Mucosa of descending colon (tissue), 3 donors: ENCODE data around the gene TMEM176A. TPM values are rescaled to one million over a fixed set of nuclear protein-coding genes. Genes with fewer than 3 reads are reported as not detected.

ENCODE experiments used
- ATAC-seq: fragments of 200-7000 bp; cut with Tn5 transposase; one replicate; pipeline ENCODE4 v1.9.1; 2020; ENCODE audit warnings: mild to moderate bottlenecking, moderate library complexity
- DNase-seq, 3 donors: peaks; one replicate each; pipeline ENCODE4 v3.0.0-alpha.2; 2020
- H3K36me3 ChIP-seq: fragments of 200-600 bp; one replicate; pipeline ENCODE4 v1.8.0; 2021; ENCODE audit warnings: low read depth, mild to moderate bottlenecking
- H3K4me1 ChIP-seq: fragments of 200-600 bp; one replicate; pipeline ENCODE4 v1.8.0; 2021; ENCODE audit warnings: low read depth, mild to moderate bottlenecking
- H3K4me3 ChIP-seq: fragments of 200-600 bp; one replicate; pipeline ENCODE4 v1.8.0; 2021; ENCODE audit warnings: mild to moderate bottlenecking
- H3K9me3 ChIP-seq: fragments of 200-600 bp; one replicate; pipeline ENCODE4 v1.8.0; 2021; ENCODE audit warnings: mild to moderate bottlenecking
- CTCF ChIP-seq: fragments of 200-600 bp; IDR thresholded peaks from one replicate; pipeline ENCODE4 v1.8.0; 2022; ENCODE audit warnings: antibody characterized with exemption, mild to moderate bottlenecking
- intact Hi-C, 2 donors: fragments of 100-400 bp; cut with DNase I in 1 of 2; cut with micrococcal nuclease in 1 of 2; formaldehyde crosslinking; loops; one replicate each; pipeline versions ENCODE4 v1.11.0 to v1.11.1; 2022; cut with DNase I, micrococcal nuclease
- total RNA-seq, 3 donors: library from RNA; stranded (reverse); fragmentation: NEBNext Ultra II Directional in 2 of 3; extraction: Animal tissue kit (Norgen Biotek cat#: 25700) in 2 of 3; gene quantifications; one replicate each; pipeline versions ENCODE4 v1.2.1 to v1.2.4, GENCODE V29; 2021 to 2023
- donor health status: DM: no; HTN: no; CAD: no; lungs with moderate emphysema.
- donor health status: DM: no; HTN: no; CAD: no.
- donor health status: DM: no; HTN: yes; CAD: no.

TMEM176A gene
- total RNA-seq, 3 donors from 2014 or later = 178 to 282 (median 245) TPM

GRCh38 chr7:150830937-150831336, 30.4 kb downstream of the TMEM176A start:
- Histone ChIP-seq H3K36me3 (no peaks in the 10 kb centered on the region), H3K9me3 (no peaks in the 10 kb centered on the region), H3K4me3 (no peak overlapping the region), H3K4me1 (peaks cover 13% of the 10 kb centered on the region)
- intact Hi-C loops = no loop called here
- no peak for TF ChIP-seq CTCF
- DNase-seq (peak; percentile 73 to 83 (median 76)), ATAC-seq (peak; percentile 94)

- no peak overlapping the region for H3K4me3 ChIP-seq
- DNase-seq (no peak), ATAC-seq (no peak)
- no peaks in the 10 kb centered on the region for H3K36me3 ChIP-seq
- H3K4me1 ChIP-seq = peaks cover 9% of the 10 kb centered on the region
- no peak for TF ChIP-seq CTCF
- intact Hi-C loops = no loop called here
- H3K9me3 ChIP-seq = no peaks in the 10 kb centered on the region
These were observed 31.3 kb downstream of the TMEM176A start for GRCh38 chr7:150831851-150832250.

- ATAC-seq = no peak
- Histone ChIP-seq H3K36me3 (no peaks in the 10 kb centered on the region), H3K4me3 (no peak overlapping the region), H3K9me3 (no peaks in the 10 kb centered on the region), H3K4me1 (peaks cover 8% of the 10 kb centered on the region)
- intact Hi-C loops = no loop called here
- no peak for TF ChIP-seq CTCF
- DNase-seq = no peak
These were observed 34.5 kb downstream of the TMEM176A start for GRCh38 chr7:150835019-150835418.

GRCh38 chr7:150835702-150836280, 35.2 kb downstream of the TMEM176A start:
- intact Hi-C loops = no loop called here
- DNase-seq (no peak), ATAC-seq (no peak)
- TF ChIP-seq CTCF = no peak
- Histone ChIP-seq H3K9me3 (no peaks in the 10 kb centered on the region), H3K4me1 (peaks cover under 1% of the 10 kb centered on the region), H3K4me3 (no peak overlapping the region), H3K36me3 (no peaks in the 10 kb centered on the region)

GRCh38 chr7:150838965-150839650, 38.5 kb downstream of the TMEM176A start:
- TF ChIP-seq CTCF = no peak
- DNase-seq (no peak), ATAC-seq (no peak)
- Histone ChIP-seq H3K4me3 (no peak overlapping the region), H3K36me3 (no peaks in the 10 kb centered on the region), H3K4me1 (no peaks in the 10 kb centered on the region), H3K9me3 (no peaks in the 10 kb centered on the region)
- intact Hi-C loops = no loop called here
